ENCODE results near the gene NKD2.

- no peak for TF ChIP-seq POLR2A (IDR thresholded peaks at IDR 0.05)
- no peak for TF ChIP-seq CTCF (IDR thresholded peaks at IDR 0.05)
Observed at GRCh38 chr5:1056611-1057484, 48.2 kb downstream of the NKD2 start.
